Lower lobe of right lung (tissue), 2 donors: Measurements from ENCODE around the gene SLITRK3. TPM values are rescaled to one million over a fixed set of nuclear protein-coding genes. Genes with fewer than 3 reads are reported as not detected.

Experiments used
- ATAC-seq, 2 donors: fragments of 200-7000 bp; cut with Tn5 transposase; one replicate each; pipeline ENCODE4 v1.9.1; 2020 to 2022; ENCODE audit warnings: mild to moderate bottlenecking in 2 of 2, moderate library complexity in 2 of 2
- DNase-seq: peaks from one replicate; pipeline ENCODE4 v3.0.0-alpha.2; 2020
- H3K27ac ChIP-seq: fragments of 200-600 bp; one replicate; pipeline ENCODE4 v1.8.0; 2022
- H3K27me3 ChIP-seq: fragments of 200-600 bp; one replicate; pipeline ENCODE4 v1.8.0; 2022; ENCODE audit warnings: low read depth
- H3K36me3 ChIP-seq: fragments of 200-600 bp; one replicate; pipeline ENCODE4 v1.8.0; 2022; ENCODE audit warnings: mild to moderate bottlenecking
- H3K4me1 ChIP-seq: fragments of 200-600 bp; one replicate; pipeline ENCODE4 v1.8.0; 2022
- H3K4me3 ChIP-seq: fragments of 200-600 bp; one replicate; pipeline ENCODE4 v1.8.0; 2022; ENCODE audit warnings: mild to moderate bottlenecking
- H3K9me3 ChIP-seq: fragments of 200-600 bp; one replicate; pipeline ENCODE4 v1.8.0; 2022
- intact Hi-C: fragments of 100-400 bp; cut with DNase I; formaldehyde crosslinking; loops from one replicate; pipeline ENCODE4 v1.11.0; 2022
- total RNA-seq: library from RNA; stranded (reverse); fragmentation: NEBNext Ultra II Directional; extraction: Animal tissue kit (Norgen Biotek cat#: 25700); gene quantifications from one replicate; pipeline ENCODE4 v1.2.1, GENCODE V29; 2021
- TF ChIP-seq, protein P1 (sequence below): fragments of 200-600 bp; IDR thresholded peaks from one replicate; pipeline ENCODE4 v1.8.0; 2022; ENCODE audit warnings: antibody characterized with exemption, mild to moderate bottlenecking
- donor health status: DM: no; HTN: yes; CAD: no; lungs with severe emphysema.

SLITRK3 gene
- total RNA-seq, 1 donor from 2014 or later: 0.65 TPM

GRCh38 chr3:165191491-165191890 is 4.7 kb downstream of the SLITRK3 start:
- no peaks in the 10 kb centered on the region for H3K36me3 ChIP-seq
- DNase-seq (no peak), ATAC-seq (no peak)
- H3K27me3 ChIP-seq: peaks cover 53% of the 10 kb centered on the region
- no peaks in the 10 kb centered on the region for H3K9me3 ChIP-seq
- H3K4me3 ChIP-seq: no peak overlapping the region
- peaks cover 20% of the 10 kb centered on the region for H3K4me1 ChIP-seq
- no peak overlapping the region for H3K27ac ChIP-seq
- TF ChIP-seq, protein P1, sequence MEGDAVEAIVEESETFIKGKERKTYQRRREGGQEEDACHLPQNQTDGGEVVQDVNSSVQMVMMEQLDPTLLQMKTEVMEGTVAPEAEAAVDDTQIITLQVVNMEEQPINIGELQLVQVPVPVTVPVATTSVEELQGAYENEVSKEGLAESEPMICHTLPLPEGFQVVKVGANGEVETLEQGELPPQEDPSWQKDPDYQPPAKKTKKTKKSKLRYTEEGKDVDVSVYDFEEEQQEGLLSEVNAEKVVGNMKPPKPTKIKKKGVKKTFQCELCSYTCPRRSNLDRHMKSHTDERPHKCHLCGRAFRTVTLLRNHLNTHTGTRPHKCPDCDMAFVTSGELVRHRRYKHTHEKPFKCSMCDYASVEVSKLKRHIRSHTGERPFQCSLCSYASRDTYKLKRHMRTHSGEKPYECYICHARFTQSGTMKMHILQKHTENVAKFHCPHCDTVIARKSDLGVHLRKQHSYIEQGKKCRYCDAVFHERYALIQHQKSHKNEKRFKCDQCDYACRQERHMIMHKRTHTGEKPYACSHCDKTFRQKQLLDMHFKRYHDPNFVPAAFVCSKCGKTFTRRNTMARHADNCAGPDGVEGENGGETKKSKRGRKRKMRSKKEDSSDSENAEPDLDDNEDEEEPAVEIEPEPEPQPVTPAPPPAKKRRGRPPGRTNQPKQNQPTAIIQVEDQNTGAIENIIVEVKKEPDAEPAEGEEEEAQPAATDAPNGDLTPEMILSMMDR: no peak
- intact Hi-C loops: no loop called here

- no peak overlapping the region for H3K4me3 ChIP-seq
- TF ChIP-seq, protein P1: no peak
- no peak overlapping the region for H3K27ac ChIP-seq
- no peak for DNase-seq
- intact Hi-C loops: no loop called here
- H3K9me3 ChIP-seq: no peaks in the 10 kb centered on the region
- peaks cover 22% of the 10 kb centered on the region for H3K27me3 ChIP-seq
- no peak for ATAC-seq
- H3K36me3 ChIP-seq: no peaks in the 10 kb centered on the region
- peaks cover 2% of the 10 kb centered on the region for H3K4me1 ChIP-seq
Measured at GRCh38 chr3:165188452-165188851, 7.7 kb downstream of the SLITRK3 start.

GRCh38 chr3:165185707-165186327 is 10.4 kb downstream of the SLITRK3 start:
- TF ChIP-seq, protein P1: peak; percentile 75
- DNase-seq: peak; percentile 22

GRCh38 chr3:165181556-165181955 is 14.6 kb downstream of the SLITRK3 start:
- ATAC-seq: no peak
- H3K27me3 ChIP-seq: no peaks in the 10 kb centered on the region
- intact Hi-C loops: no loop called here
- TF ChIP-seq, protein P1: no peak
- no peak overlapping the region for H3K27ac ChIP-seq
- no peak overlapping the region for H3K4me3 ChIP-seq
- no peaks in the 10 kb centered on the region for H3K4me1 ChIP-seq
- H3K9me3 ChIP-seq: no peaks in the 10 kb centered on the region
- H3K36me3 ChIP-seq: no peaks in the 10 kb centered on the region
- no peak for DNase-seq

More at GRCh38 chr3:165185707-165186327, 10.4 kb downstream of the SLITRK3 start:
- Histone ChIP-seq H3K9me3 (no peaks in the 10 kb centered on the region), H3K36me3 (no peaks in the 10 kb centered on the region), H3K27me3 (no peaks in the 10 kb centered on the region), H3K4me3 (no peak overlapping the region), H3K27ac (no peak overlapping the region), H3K4me1 (no peaks in the 10 kb centered on the region)
- ATAC-seq: peak; percentile 80 to 82
- intact Hi-C loops: no loop called here

GRCh38 chr3:165170236-165170635 is 25.9 kb downstream of the SLITRK3 start:
- ATAC-seq (no peak), DNase-seq (no peak)
- Histone ChIP-seq H3K4me3 (no peak overlapping the region), H3K36me3 (no peaks in the 10 kb centered on the region), H3K4me1 (no peaks in the 10 kb centered on the region), H3K9me3 (no peaks in the 10 kb centered on the region), H3K27ac (no peak overlapping the region), H3K27me3 (no peaks in the 10 kb centered on the region)
- intact Hi-C loops: no loop called here
- TF ChIP-seq, protein P1: no peak
